Epithelial cell of umbilical artery (primary cell): Measurements from ENCODE around the gene SPIRE2. TPM values are rescaled to one million over a fixed set of nuclear protein-coding genes. Genes with fewer than 3 reads are reported as not detected.

Source experiments
- total RNA-seq: library from RNA; depleted of rRNA; stranded (reverse); fragments of >200 nt; gene quantifications from 2 replicates; pipeline ENCODE4 v1.2.3, GENCODE V29; 2014

SPIRE2 gene
- 0.32 and 0.91 TPM in 2 replicates for total RNA-seq

GRCh38 chr16:89828199-89828869 lies at the start of gene SPIRE2:
Gene SPIRE2, plus strand, starts transcription at chr16:89828475. Its CDS starts 76 bp downstream, at chr16:89828551.

GRCh38 chr16:89873109-89873971 lies 45.1 kb downstream of the SPIRE2 start, which contains the start of gene TCF25:
Gene TCF25, plus strand, starts transcription at chr16:89873592. Its CDS starts 76 bp downstream, at chr16:89873668.

GRCh38 chr16:89918453-89919347 lies 90.4 kb downstream of the SPIRE2 start, which contains the start of gene MC1R:
Gene MC1R, plus strand, starts transcription at chr16:89918862. Its CDS starts 397 bp downstream, at chr16:89919259.

Other genes starting within 250 kb of the SPIRE2 start
- gene DPEP1, start 214.8 kb upstream of the SPIRE2 start, total RNA-seq, result 0.61 TPM in 1 of 2 replicates, not detected in the other
- 102 and 114 TPM in 2 replicates for gene CHMP1A, start 170.8 kb upstream of the SPIRE2 start, total RNA-seq
- 1.9 and 3.5 TPM in 2 replicates for gene SPATA33, start 170.6 kb upstream of the SPIRE2 start, total RNA-seq
- 44.2 and 57.1 TPM in 2 replicates for gene CDK10, start 141.8 kb upstream of the SPIRE2 start, total RNA-seq
- 20.2 and 21.1 TPM in 2 replicates for gene SPATA2L, start 126.8 kb upstream of the SPIRE2 start, total RNA-seq
- gene VPS9D1, start 107.6 kb upstream of the SPIRE2 start, total RNA-seq, result 3.0 and 4.9 TPM in 2 replicates
- 22.4 and 26.3 TPM in 2 replicates for gene ZNF276, start 106.9 kb upstream of the SPIRE2 start, total RNA-seq
- gene FANCA, start 11.8 kb upstream of the SPIRE2 start, total RNA-seq, result 18.5 and 28.3 TPM in 2 replicates
- gene TCF25, start 45.1 kb downstream of the SPIRE2 start, total RNA-seq, result 146 and 191 TPM in 2 replicates
- 1.3 and 3.3 TPM in 2 replicates for gene MC1R, start 90.4 kb downstream of the SPIRE2 start, total RNA-seq
- 96.8 and 319 TPM in 2 replicates for gene TUBB3, start 94.9 kb downstream of the SPIRE2 start, total RNA-seq
- gene DEF8, start 120.3 kb downstream of the SPIRE2 start, total RNA-seq, result 98.3 and 134 TPM in 2 replicates
- 10.5 and 17.5 TPM in 2 replicates for gene DBNDD1, start 191.0 kb downstream of the SPIRE2 start, total RNA-seq
- gene PRDM7, start 248.9 kb downstream of the SPIRE2 start, total RNA-seq, result not detected in 2 replicates